Activated B cell treated with CpG ODN at 0.5 μM for 24 hours (primary cell): ENCODE measurements around the gene ZBTB12. TPM values are rescaled to one million over a fixed set of nuclear protein-coding genes. Genes with fewer than 3 reads are reported as not detected.

Experiments
- ATAC-seq: fragments of 200-7000 bp; cut with Tn5 transposase; one replicate; pipeline ENCODE4 v1.10.0; 2021; ENCODE audit warnings: low read depth, mild to moderate bottlenecking, moderate library complexity
- CTCF ChIA-PET: fragments of 350-600 bp; sonication (Branson Sonifier 250); formaldehyde crosslinking; loops from one replicate; lab custom pipeline; 2021; ENCODE audit warnings: antibody characterized with exemption; lab: Charles Lee
- POLR2A ChIA-PET: fragments of 350-600 bp; sonication (Branson Sonifier 250); formaldehyde crosslinking; loops from one replicate; lab custom pipeline; 2021; ENCODE audit warnings: antibody characterized with exemption; lab: Charles Lee
- DNase-seq: peaks from one replicate; pipeline ENCODE4 v3.0.0; 2022
- H3K27ac Mint-ChIP-seq: one replicate; pipeline ENCODE4 v1.8.0; 2020; ENCODE audit warnings: mixed read lengths
- H3K27me3 Mint-ChIP-seq: one replicate; pipeline ENCODE4 v1.8.0; 2021; ENCODE audit warnings: mixed read lengths
- H3K36me3 Mint-ChIP-seq: one replicate; pipeline ENCODE4 v1.8.0; 2021; ENCODE audit warnings: low read depth, mixed read lengths
- H3K4me1 Mint-ChIP-seq: one replicate; pipeline ENCODE4 v1.8.0; 2021; ENCODE audit warnings: mixed read lengths
- H3K4me3 Mint-ChIP-seq: one replicate; pipeline ENCODE4 v1.8.0; 2020; ENCODE audit warnings: mild to moderate bottlenecking, mixed read lengths
- H3K9me3 Mint-ChIP-seq: one replicate; pipeline ENCODE4 v1.8.0; 2020; ENCODE audit warnings: mixed read lengths
- CTCF ChIP-seq: fragments of 200-600 bp; IDR thresholded peaks from one replicate; pipeline ENCODE4 v1.8.0; 2022; ENCODE audit warnings: antibody characterized with exemption, mild to moderate bottlenecking
- intact Hi-C: fragments of 100-400 bp; cut with micrococcal nuclease; formaldehyde crosslinking; loops from one replicate; pipeline ENCODE4 v1.15.1; 2024
- total RNA-seq: library from RNA; stranded (reverse); gene quantifications from 2 replicates; pipeline ENCODE4 v1.2.3, GENCODE V29; 2022

ZBTB12 gene
- total RNA-seq, 1 donor from 2014 or later: 4.8 TPM

- ATAC-seq: no peak
- intact Hi-C loops: no loop called here
- ChIA-PET CTCF (no interaction called here), POLR2A (no interaction called here)
- Mint-ChIP-seq H3K27me3 (peaks cover 2% of the 10 kb centered on the region), H3K4me3 (no peak overlapping the region), H3K9me3 (no peaks in the 10 kb centered on the region), H3K4me1 (peaks cover 16% of the 10 kb centered on the region), H3K27ac (no peak overlapping the region), H3K36me3 (no peaks in the 10 kb centered on the region)
- no peak for DNase-seq
- TF ChIP-seq CTCF: no peak
These were observed 4.2 kb upstream of the ZBTB12 start for GRCh38 chr6:31906122-31906521.

DNA sequence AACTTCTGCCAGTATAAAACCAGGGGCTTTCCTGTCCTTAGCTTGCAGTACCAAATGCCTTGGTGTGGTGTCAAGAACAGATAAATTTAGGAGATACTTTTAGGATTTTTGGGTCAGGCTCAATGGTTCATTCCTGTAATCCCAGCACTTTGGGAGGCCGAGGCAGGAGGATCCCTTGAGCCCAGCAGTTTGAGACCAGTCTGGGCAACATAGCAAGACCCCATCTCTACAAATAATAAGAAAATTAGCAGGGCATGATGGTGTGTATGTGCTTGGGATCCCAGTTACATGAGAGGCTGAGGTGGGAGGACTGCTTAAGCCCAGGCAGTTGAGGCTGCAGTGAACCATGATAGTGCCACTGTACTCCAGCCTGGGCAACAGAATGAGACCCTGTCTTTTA lies 3.2 kb upstream of the ZBTB12 start:
- CTCF ChIA-PET: no interaction called here

GRCh38 chr6:31903957-31904356 lies 2.1 kb upstream of the ZBTB12 start:
- Mint-ChIP-seq H3K36me3 (no peaks in the 10 kb centered on the region), H3K4me1 (peaks cover 21% of the 10 kb centered on the region), H3K27me3 (peaks cover 2% of the 10 kb centered on the region), H3K9me3 (no peaks in the 10 kb centered on the region), H3K4me3 (no peak overlapping the region), H3K27ac (no peak overlapping the region)
- intact Hi-C loops: loop anchor here (2.0 to 5.0 kb wide), 2 partner anchors 273 to 283 kb away; partner anchors contain the start of genes AGPAT1, PRRC2A and RNF5
- ChIA-PET POLR2A (interaction anchor here (0.5 to 0.6 kb wide), 2 partner anchors 9 to 47 kb away, joined by 3 read pairs; no protein-coding TSS in a partner anchor), CTCF (no interaction called here)
- DNase-seq (no peak), ATAC-seq (no peak)
- TF ChIP-seq CTCF: no peak

More for the DNA sequence above, 3.2 kb upstream of the ZBTB12 start:
- Mint-ChIP-seq H3K4me1 (peaks cover 13% of the 10 kb centered on the region), H3K27me3 (peaks cover 2% of the 10 kb centered on the region), H3K36me3 (no peaks in the 10 kb centered on the region), H3K9me3 (no peaks in the 10 kb centered on the region), H3K4me3 (no peak overlapping the region), H3K27ac (no peak overlapping the region)
- no peak for TF ChIP-seq CTCF
- ATAC-seq (no peak), DNase-seq (no peak)
- POLR2A ChIA-PET: no interaction called here
- intact Hi-C loops: no loop called here

GRCh38 chr6:31901415-31901952 lies 402 bp downstream of the ZBTB12 start:
- no peak for TF ChIP-seq CTCF
- intact Hi-C loops: loop anchor here (5.0 kb wide), 1 partner anchor 276 kb away; the partner anchor contains the start of genes AGPAT1 and RNF5
- CTCF ChIA-PET: no interaction called here
- Mint-ChIP-seq H3K27me3 (no peaks in the 10 kb centered on the region), H3K4me3 (peak overlapping the region; percentile 66), H3K9me3 (no peaks in the 10 kb centered on the region), H3K4me1 (peaks cover 29% of the 10 kb centered on the region), H3K36me3 (peaks cover 8% of the 10 kb centered on the region), H3K27ac (peak overlapping the region; percentile 53)
- ATAC-seq: peak; percentile 40
- POLR2A ChIA-PET: interaction anchor here (0.6 to 2.0 kb wide), 13 partner anchors 17 to 1376 kb away, joined by 3 to 9 read pairs (median 5); partner anchors contain the start of genes DDX39B, DXO, NELFE and NEU1
- peak; percentile 67 for DNase-seq

- intact Hi-C loops: loop anchor here (5.0 kb wide), 1 partner anchor 276 kb away; the partner anchor contains the start of genes AGPAT1 and RNF5
- Mint-ChIP-seq H3K4me1 (peaks cover 32% of the 10 kb centered on the region), H3K36me3 (peaks cover 8% of the 10 kb centered on the region), H3K27me3 (no peaks in the 10 kb centered on the region), H3K4me3 (peak overlapping the region; percentile 66), H3K27ac (peak overlapping the region; percentile 41), H3K9me3 (no peaks in the 10 kb centered on the region)
- ATAC-seq (no peak), DNase-seq (no peak)
- POLR2A ChIA-PET: interaction anchor here (0.6 to 2.0 kb wide), 8 partner anchors 38 to 1377 kb away, joined by 3 to 9 read pairs (median 6); partner anchors contain the start of genes DXO, NELFE, NEU1 and SKIC2
- CTCF ChIA-PET: no interaction called here
- TF ChIP-seq CTCF: no peak
These were observed 920 bp downstream of the ZBTB12 start for GRCh38 chr6:31900917-31901414.
